RWPE1 (cell line): ENCODE measurements around the gene CERKL.

Source experiments
- CTCF ChIA-PET: fragments of 350-600 bp; sonication (Branson Sonifier 250); formaldehyde crosslinking; extraction: SDS; loops from one replicate; lab custom pipeline; 2021; lab: Yijun Ruan, JAX
- POLR2A ChIA-PET: fragments of 400-600 bp; formaldehyde crosslinking; extraction: SDS; loops from one replicate; lab custom pipeline; 2020; ENCODE audit warnings: antibody characterized with exemption; ENCODE audit not compliant: low non-redundant PET; lab: Yijun Ruan, JAX
- DNase-seq: peaks from one replicate; pipeline ENCODE4 v3.0.0; 2012; ENCODE audit warnings: low spot score
- H3K27ac ChIP-seq: fragments of 450-650 bp; 2 replicates; pipeline ENCODE4 v1.5.1; 2017
- CTCF ChIP-seq: fragments of 450-650 bp; conservative IDR thresholded peaks from 2 replicates; pipeline ENCODE4 v1.5.1; 2017; ENCODE audit warnings: low read depth, mild to moderate bottlenecking

The CERKL gene

GRCh38 chr2:181607629-181608590 is 49.0 kb downstream of the CERKL start:
- H3K27ac ChIP-seq, result no peak overlapping the region
- TF ChIP-seq CTCF, result no peak
- no peak for DNase-seq
- POLR2A ChIA-PET, result no interaction called here
- CTCF ChIA-PET, result no interaction called here

- no peak overlapping the region for H3K27ac ChIP-seq
- DNase-seq, result no peak
- POLR2A ChIA-PET, result no interaction called here
- CTCF ChIA-PET, result interaction anchor here (0.7 kb wide), 1 partner anchor 1926 kb away, joined by 3 read pairs; no protein-coding TSS in a partner anchor
- TF ChIP-seq CTCF, result no peak
These were observed 50.7 kb downstream of the CERKL start for GRCh38 chr2:181605889-181606837.

GRCh38 chr2:181602017-181602416 is 54.9 kb downstream of the CERKL start:
- POLR2A ChIA-PET, result no interaction called here
- TF ChIP-seq CTCF, result no peak
- no peak overlapping the region for H3K27ac ChIP-seq
- no peak for DNase-seq
- CTCF ChIA-PET, result no interaction called here

GRCh38 chr2:181596556-181596955 is 60.3 kb downstream of the CERKL start:
- no peak for TF ChIP-seq CTCF
- POLR2A ChIA-PET, result no interaction called here
- DNase-seq, result no peak
- no peak overlapping the region for H3K27ac ChIP-seq
- CTCF ChIA-PET, result interaction anchor here (0.6 kb wide), 1 partner anchor 13 kb away, joined by 4 read pairs; no protein-coding TSS in a partner anchor

- ChIA-PET POLR2A (no interaction called here), CTCF (no interaction called here)
- DNase-seq, result no peak
- no peak overlapping the region for H3K27ac ChIP-seq
- no peak for TF ChIP-seq CTCF
These were observed 62.6 kb downstream of the CERKL start for GRCh38 chr2:181594322-181594721.

GRCh38 chr2:181589779-181590178 is 67.1 kb downstream of the CERKL start:
- POLR2A ChIA-PET, result no interaction called here
- no peak for DNase-seq

More at GRCh38 chr2:181589779-181590178, 67.1 kb downstream of the CERKL start:
- H3K27ac ChIP-seq, result no peak overlapping the region
- TF ChIP-seq CTCF, result no peak
- CTCF ChIA-PET, result no interaction called here
